ENCODE measurements around the gene CTNND1.

CTNND1 gene

DNA sequence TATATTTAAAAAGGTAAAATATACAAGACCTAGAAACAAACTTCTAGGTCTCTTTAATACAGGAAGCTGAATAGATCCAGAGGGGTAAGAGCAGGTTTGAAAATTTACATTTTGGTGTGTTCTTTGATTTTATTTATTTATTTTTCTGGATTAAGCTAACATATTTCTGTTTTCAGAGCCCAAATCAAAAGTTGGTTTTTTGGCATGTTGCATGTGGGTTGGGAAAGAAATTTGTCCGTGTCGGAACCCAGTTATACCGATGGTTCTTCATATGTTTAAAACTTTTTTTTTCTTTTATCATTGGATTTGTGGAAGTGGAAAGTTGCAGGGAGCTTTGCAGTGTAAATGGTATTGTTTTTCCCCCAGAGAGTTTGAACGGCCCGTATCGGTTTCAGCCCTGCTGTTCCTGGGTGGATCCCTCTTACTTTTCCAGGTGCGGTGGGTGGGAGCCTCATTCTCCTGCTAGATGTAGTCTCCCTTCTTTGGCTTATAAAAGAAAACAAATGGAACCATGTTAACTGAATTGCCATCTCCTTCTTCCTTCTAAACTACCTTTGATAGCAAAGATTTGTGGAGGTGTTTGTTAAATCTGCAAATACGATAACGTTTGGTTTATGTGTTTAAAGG, 746 bp downstream of the CTNND1 start:
- DNase-seq: no peak

DNA sequence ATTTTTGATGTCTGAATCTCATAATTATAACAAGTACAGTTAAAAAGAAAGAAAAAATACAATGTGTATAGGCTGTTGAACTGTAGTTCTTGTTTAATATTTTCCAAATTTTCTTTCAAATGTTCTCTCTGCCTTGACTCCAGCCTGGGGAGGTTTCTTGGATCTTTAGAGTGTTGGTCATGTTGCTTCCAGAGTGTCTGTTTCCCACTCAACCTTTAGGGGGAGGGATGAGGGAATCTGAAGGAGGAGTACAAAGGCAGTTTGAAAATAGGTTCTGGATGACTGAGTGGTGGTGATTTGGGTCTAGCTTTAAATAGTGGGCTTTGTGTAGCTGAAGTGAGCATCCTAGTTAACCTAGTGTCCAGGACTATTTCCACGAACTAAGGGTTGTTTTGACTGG, 2.0 kb downstream of the CTNND1 start:
- no peak for DNase-seq

- no peak for DNase-seq
These were observed 2.4 kb downstream of the CTNND1 start for GRCh38 chr11:57764021-57764420.

DNA sequence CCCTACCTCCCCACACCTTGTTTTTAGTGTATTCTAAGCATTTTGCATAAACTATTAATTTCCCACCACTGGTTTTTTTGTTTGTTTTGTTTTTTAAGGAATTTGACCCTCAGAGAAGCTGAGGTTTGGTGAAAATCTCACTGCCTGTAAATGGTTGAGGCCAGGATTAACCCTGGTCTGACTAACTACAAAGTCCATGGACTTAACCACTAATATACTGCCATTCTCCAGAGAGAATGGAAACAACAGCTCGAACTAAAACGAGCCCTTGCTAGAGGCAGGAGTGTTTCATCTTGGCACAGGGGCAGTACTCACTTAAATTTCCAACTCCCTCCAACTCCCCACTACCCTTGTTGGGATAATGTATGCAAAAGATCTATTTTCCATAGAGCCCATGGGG, 3.0 kb downstream of the CTNND1 start:
- DNase-seq: no peak

- no peak for DNase-seq
These were observed 3.4 kb downstream of the CTNND1 start for GRCh38 chr11:57764972-57765371.

- DNase-seq: no peak
These were observed 9.2 kb downstream of the CTNND1 start for GRCh38 chr11:57770793-57771192.

DNA sequence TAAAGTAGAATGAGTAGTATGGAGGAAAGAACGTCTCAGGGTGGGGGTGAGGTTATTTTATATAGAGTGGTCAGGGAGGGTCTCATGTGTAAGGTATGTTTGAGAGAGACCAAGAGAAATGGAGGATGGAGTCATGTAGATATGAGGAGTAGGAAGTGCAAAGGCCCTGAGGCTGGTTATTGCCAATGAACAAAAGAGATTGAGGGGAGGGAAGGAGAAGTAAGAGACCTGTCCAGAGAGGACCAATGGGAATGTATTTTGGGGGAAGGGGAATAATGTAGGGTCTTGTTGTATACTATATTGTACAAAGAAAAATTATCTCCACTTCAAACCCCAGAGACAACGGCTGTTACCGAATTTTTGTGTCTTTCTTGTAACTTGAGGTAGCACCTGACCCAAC, 9.8 kb downstream of the CTNND1 start:
- no peak for DNase-seq

DNA sequence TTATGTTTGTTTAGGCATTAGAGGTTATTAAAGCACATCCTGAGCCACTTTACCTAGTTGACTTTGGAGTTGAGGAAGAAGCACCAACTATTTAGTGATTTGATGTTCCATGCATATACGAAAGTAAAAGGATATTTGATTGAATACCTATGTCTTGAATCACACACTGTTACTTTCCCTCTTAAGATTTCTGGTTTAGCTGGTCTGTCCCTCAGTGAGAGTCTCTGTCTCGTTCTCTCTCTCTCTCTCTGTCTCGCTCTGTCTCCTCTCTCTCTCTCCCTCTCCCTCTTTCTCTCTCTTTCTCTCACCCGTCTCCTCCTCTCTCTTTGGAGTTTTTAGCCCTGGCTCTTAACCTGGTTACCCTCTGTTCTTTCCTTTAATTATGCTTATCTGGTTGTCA, 11.0 kb downstream of the CTNND1 start:
- DNase-seq: no peak

DNA sequence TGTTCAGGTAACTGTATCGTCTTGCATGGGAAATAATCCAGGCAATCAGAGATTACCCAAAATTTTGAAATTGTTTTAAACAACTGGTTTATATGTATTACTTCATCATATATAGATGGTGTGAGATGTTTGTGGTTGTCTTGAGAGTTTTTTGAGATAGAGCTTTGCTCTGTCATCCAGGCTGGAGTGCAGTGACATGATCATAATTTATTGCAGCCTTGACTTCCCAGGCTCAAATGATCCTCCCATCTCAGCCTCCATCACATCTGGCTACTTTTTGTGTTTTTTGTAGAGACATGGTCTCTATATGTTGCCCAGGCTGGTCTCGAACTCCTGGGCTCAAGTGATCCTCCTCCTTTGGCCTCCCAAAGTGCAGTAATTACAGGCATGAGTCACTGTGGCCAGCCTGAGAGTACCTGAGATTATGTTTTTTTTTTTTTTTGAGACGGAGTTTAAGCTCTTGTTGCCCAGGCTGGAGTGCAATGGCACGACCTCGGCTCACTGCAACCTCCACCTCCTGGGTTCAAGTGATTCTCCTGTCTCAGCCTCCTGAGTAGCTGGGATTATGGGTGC, 11.5 kb downstream of the CTNND1 start:
- DNase-seq: no peak

DNA sequence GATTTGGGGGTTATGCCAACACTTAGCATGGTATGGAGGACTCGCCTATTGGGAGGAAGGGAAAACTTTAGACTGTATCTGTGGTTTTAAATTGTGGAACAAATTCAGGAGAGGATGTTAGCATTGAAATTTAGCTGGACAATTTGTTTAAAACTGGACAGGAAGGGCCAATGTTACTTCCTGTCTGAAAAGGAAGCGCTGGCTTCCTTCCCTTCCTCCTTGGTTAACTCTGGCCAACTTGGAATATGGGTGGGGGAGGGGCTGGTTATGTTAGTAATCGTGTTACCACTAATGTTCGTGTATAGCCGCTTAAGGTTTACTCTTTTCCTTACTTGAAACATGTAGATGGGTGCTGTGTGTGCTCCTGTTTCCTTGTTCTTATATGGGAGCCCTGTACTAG, 13.9 kb downstream of the CTNND1 start:
- DNase-seq: no peak

DNA sequence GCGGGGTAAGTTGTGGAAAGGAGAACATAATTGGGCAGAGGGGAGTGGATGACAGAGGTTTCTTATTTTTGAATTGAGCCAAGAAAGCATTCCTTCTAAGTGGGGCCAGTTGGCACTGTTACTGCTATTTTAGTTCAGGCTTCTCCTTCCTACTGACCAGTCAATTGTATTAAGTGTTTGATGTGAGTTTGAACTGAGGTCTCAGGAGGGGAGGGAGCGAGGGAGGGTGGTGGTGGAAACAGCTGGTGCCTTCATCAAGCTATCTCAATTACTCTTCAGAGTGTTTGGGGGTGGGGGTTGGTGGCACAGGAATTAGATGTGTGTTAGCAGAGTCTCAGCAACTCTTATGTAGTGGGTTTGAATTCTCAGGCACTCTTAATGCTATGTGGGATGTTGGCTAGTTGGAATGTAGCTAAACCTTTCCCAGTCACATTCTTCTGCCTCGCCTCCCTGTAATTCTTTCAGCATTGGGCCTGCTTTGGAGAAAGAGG, 14.5 kb downstream of the CTNND1 start:
- DNase-seq: no peak

DNA sequence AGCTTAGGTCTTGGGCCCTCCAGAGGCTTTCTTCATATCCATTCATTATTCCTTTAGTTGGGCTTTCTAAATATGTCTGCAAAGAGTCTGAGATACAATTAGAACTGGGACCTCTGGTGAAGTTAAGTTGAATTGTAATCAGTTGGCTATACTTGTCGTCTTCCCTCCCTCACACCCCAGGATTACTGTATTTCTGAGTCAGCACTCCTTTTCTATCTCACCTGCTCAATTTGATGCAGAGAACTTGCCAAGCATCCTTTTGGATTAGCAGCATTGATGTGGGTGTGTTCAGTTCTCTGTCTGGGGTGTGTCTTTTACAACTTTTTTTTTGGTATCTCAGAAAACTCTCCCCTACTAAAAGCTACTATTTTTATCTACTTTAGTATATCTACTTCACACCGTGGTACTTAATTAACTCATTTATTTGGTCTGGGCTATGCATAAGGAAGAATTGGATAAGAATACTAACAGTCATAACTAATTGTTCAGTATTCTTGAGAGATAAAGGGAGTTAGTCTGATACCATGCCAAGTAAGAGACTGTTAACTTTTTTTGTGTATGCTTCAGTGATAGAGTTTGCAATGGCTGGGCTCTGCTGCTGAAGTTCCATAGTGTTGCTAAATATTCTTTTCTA, 15.1 kb downstream of the CTNND1 start:
- no peak for DNase-seq

- DNase-seq: no peak
These were observed 16.3 kb downstream of the CTNND1 start for GRCh38 chr11:57777969-57778317.

DNA sequence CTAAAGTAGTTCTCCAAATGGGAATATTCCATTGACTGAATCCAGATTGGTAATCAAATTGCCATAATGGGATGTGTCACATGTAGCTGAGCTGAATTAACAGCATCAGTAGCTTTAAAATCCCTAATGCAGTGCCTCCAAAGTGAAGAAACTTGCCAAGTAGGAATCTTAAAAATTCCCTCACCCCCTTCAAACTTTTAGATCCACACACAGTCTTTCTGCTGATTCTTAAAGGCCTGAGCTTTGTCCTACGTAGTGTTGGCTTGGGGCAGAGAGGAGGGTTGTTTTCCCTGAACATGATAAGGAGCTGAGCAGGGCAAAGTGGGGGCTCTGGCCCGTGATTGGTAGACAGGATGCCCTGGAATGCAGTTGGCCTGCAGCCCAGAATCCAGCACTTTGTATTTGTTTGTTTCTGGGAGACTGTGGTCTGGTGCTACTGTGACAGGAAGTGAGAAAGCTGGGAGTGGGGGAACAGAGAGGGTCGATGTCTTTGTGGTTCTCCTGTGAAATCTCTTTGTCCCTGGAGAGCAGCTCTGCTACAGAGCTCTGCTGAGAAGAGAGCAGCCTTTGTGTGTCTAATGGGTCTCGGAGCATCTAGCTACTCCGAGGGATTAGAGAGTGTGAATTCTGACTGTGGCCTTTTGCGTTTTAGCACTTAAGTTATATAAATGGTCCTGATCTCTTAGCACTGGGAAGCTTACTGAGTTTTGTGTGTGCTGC, 16.9 kb downstream of the CTNND1 start:
- no peak for DNase-seq

DNA sequence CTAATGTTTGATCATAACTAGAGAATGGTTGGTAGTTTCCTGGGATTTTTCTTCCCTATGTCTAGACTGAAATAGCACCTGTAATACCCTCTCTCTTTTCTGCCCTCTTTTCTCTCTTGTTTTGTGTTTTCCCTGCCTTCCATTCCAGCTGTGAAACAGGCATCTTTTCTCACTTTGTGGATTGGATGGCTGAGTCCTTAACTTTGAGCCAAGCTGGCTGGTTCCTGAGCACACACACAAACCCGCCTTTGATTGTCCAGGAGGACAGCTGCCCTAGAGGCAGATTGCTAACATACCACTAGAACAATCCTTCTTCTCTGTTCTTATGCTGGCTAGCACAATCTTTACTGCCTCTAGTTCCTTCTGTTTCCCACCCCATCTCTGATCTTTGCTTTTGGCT, 17.7 kb downstream of the CTNND1 start:
- DNase-seq: no peak

DNA sequence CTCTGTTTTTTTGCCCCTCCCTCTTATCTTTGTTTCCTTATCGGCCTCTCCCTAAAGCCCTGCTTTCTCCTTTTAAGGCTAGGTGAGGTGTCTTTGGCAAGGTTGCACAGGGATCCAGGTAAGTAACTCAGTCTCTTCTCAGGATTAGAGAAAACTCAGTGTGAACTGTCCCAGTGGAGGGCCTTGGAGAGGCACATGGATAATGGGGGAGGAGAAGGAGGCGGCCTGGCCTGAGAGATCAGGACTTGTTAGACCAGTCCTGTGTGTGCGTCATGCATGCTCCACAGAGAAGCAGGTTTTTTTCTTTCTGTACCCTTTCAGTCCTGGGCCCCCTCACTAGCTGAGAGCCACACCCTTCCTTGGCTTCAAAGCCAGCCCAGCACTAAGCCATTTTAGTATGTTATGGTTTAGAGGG, 19.9 kb downstream of the CTNND1 start:
- no peak for DNase-seq

DNA sequence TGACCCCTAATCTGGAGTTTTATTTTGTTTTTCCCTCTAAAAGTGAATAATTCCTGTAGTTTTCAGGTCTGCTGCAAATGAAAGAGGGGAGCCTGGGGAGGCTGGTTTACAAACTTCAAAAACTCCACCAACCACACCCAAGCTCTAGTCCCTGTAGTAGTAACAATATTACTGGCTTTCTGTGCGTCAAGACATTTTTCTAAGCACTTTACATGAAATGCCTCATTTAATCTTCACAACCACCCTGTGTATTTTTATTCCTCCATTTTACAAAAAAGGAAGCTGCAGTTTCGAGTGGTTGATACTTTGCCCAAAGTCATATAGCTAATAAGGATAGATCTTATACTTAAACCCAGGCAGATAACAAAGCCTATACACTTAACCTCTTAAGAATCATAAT, 23.5 kb downstream of the CTNND1 start:
- no peak for DNase-seq

DNA sequence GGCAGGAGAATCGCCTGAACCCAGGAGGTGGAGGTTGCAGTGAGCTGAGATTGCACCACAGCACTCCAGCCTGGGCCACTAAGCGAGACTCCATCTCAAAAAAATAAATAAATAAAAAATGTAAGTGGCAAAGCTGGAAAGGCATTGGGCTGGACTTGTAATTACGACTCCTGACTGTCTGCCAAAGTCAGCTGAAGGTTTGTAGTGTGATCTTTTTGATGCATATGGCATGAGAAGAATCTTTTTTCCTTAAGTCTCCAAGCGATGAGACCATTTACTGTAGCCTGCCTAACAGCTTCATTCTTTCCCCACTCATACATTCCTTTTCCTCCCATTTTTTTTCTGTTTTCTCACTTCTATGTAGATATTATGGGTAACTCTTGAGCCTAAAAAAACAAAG, 24.8 kb downstream of the CTNND1 start:
- no peak for DNase-seq

GRCh38 chr11:57787006-57787604, 25.5 kb downstream of the CTNND1 start:
- DNase-seq: no peak

DNA sequence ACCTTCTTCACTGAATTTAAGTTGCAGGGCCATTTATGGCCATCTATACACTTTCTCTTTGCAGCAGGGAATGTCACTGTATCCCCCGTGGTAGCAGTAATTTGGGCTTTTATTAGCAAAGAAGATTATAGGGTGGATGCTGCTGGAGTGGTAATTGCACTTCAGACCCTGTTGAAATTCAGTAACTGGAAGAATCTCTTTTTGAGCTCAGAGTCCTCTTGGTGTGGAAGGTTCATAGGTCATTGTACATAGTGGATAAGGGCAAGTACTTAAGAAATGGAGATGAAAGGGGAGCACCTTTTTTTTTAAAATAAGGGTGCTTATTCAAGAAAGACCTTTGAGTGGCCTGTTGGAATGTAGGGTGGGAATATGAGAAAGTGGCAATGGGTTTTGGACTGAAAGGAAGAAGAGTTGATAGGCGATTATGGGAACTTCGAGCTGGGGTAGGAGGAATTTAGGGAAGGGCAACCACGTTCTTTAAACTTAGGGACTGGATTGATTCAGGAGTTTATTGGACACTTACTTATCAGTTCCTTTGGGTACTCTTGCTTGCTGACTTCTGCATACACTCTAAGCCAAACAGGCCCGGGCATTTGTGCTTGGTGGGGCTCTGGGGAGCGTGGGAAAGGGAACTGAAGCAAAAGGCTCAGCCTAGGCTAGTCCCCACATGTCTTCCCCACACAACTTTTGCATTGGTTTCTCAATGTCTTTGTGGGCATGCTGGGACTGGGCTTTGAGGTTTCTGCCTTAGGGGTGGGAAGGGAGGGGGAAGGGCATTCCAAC, 26.5 kb downstream of the CTNND1 start:
- no peak for DNase-seq

GRCh38 chr11:57788703-57789088, 27.1 kb downstream of the CTNND1 start:
- DNase-seq: no peak

DNA sequence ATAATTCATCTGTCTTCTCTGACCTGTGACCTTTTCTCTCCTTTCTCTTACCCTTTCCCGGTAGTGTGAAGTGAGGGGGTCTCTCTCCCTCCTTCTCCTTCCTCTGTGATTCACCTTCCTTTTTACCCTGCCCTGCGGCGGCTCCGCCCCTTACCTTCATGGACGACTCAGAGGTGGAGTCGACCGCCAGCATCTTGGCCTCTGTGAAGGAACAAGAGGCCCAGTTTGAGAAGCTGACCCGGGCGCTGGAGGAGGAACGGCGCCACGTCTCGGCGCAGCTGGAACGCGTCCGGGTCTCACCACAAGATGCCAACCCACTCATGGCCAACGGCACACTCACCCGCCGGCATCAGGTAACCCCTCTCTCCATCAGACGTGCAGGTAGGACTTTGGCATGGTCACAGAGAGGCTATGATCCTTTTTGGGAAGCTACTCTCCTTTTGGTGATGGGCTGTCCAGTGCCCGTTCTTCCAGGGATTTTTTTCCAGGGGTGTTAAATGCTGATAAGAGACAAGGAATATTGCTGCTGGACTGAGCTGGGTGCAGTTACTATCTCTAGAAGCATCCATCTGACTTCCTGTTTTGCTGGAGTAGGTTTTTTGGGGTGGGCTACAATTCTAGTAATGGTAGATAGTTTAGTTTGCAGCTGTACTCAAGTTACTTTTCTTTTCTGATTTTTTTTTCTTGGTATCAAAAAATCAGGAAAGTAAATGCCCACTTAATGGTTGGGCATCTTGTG, 29.9 kb downstream of the CTNND1 start:
- no peak for DNase-seq

All from activated naive CD4-positive, alpha-beta T cell (primary cell).